Transverse colon (tissue), 4 donors: ENCODE measurements around the gene GLIS2.

ENCODE experiments used
- EP300 ChIP-seq: sonication (generic); formaldehyde crosslinking; IDR thresholded peaks from one replicate; pipeline ENCODE4 v1.6.1; 2017; ENCODE audit warnings: antibody characterized with exemption, low read depth
- POLR2A ChIP-seq: fragments of 450-650 bp; IDR thresholded peaks from one replicate; pipeline ENCODE4 v1.6.1; 2016; ENCODE audit warnings: antibody characterized with exemption, mild to moderate bottlenecking, moderate library complexity
- POLR2AphosphoS5 ChIP-seq, 3 donors: sonication (generic); formaldehyde crosslinking; IDR thresholded peaks; one replicate each; pipeline ENCODE4 v1.6.1; 2016; ENCODE audit warnings: antibody characterized with exemption in 3 of 3
- TF ChIP-seq, protein P1 (sequence below), 5 experiments: fragments of 200-600 bp in 3 of 5; fragments of 450-650 bp in 2 of 5; sonication (generic) in 3 of 5; IDR thresholded peaks; 1 replicate in 2 of 5; 2 replicates in 3 of 5; pipeline ENCODE4 v1.5.1; 2016 to 2017; ENCODE audit warnings: antibody characterized with exemption in 5 of 5, inconsistent platforms in 3 of 5, mild to moderate bottlenecking in 2 of 5, moderate library complexity in 1 of 5

GRCh38 chr16:4380119-4381063 is 64.5 kb downstream of the GLIS2 start:
- TF ChIP-seq, protein P1, sequence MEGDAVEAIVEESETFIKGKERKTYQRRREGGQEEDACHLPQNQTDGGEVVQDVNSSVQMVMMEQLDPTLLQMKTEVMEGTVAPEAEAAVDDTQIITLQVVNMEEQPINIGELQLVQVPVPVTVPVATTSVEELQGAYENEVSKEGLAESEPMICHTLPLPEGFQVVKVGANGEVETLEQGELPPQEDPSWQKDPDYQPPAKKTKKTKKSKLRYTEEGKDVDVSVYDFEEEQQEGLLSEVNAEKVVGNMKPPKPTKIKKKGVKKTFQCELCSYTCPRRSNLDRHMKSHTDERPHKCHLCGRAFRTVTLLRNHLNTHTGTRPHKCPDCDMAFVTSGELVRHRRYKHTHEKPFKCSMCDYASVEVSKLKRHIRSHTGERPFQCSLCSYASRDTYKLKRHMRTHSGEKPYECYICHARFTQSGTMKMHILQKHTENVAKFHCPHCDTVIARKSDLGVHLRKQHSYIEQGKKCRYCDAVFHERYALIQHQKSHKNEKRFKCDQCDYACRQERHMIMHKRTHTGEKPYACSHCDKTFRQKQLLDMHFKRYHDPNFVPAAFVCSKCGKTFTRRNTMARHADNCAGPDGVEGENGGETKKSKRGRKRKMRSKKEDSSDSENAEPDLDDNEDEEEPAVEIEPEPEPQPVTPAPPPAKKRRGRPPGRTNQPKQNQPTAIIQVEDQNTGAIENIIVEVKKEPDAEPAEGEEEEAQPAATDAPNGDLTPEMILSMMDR (IDR thresholded peaks at IDR 0.05) = no peak
- TF ChIP-seq POLR2A (no peak), EP300 (no peak), POLR2AphosphoS5 (IDR thresholded peaks at IDR 0.05) (no peak)
